GM12878 (cell line): ENCODE data around the gene ACCS. TPM values are rescaled to one million over a fixed set of nuclear protein-coding genes. Genes with fewer than 3 reads are reported as not detected.

Experiments
- ATAC-seq: fragments of 200-7000 bp; cut with Tn5 transposase; 3 replicates; pipeline ENCODE4 v1.9.1; 2020; ENCODE audit warnings: mild to moderate bottlenecking, moderate library complexity
- BruUV-seq: library from RNA; stranded (reverse); fragments of 400-500 nt; replicated peaks from 2 replicates; lab custom pipeline; 2021; lab: Mats Ljungman, UMichigan
- CTCF ChIA-PET: fragments of 300-600 bp; sonication (Branson Sonifier 250); formaldehyde crosslinking; extraction: SDS; loops from one replicate; lab custom pipeline; 2021; ENCODE audit warnings: inconsistent platforms; lab: Yijun Ruan, JAX
- POLR2A ChIA-PET: fragments of 350-600 bp; formaldehyde crosslinking; extraction: SDS; loops from one replicate; lab custom pipeline; 2021; ENCODE audit warnings: inconsistent platforms; lab: Charles Lee
- RAD21 ChIA-PET: fragments of 300-600 bp; sonication (Branson Sonifier 250); formaldehyde crosslinking; loops from one replicate; lab custom pipeline; 2023; ENCODE audit warnings: antibody characterized with exemption; ENCODE audit not compliant: unreplicated experiment; lab: Charles Lee
- SMC1A ChIA-PET: fragments of 300-600 bp; sonication (Branson Sonifier 250); formaldehyde crosslinking; loops from one replicate; lab custom pipeline; 2023; ENCODE audit not compliant: unreplicated experiment, uncharacterized antibody; lab: Charles Lee
- DNase-seq: peaks from one replicate; pipeline ENCODE4 v3.0.0-alpha.2; 2011; ENCODE audit warnings: low read depth, low spot score
- FAIRE-seq: peaks from 3 replicates; lab custom pipeline; 2011; peaks lifted over from hg19 to GRCh38; lab: Jason Lieb, UNC
- H2AFZ ChIP-seq: 2 replicates; pipeline ENCODE4 v1.6.0; 2011; ENCODE audit warnings: low read depth, low read length, control low read depth; ENCODE audit not compliant: control insufficient read depth
- H3K27ac ChIP-seq: 2 replicates; pipeline ENCODE4 v1.5.1; 2011; ENCODE audit warnings: control low read depth; ENCODE audit not compliant: control insufficient read depth, insufficient read depth
- H3K27me3 ChIP-seq, 2 experiments: replicated peaks in 1 of 2; 2 replicates each; pipeline versions ENCODE4 v1.6.0 to v1.6.1; 2011; ENCODE audit warnings: low read length in 1 of 2; ENCODE audit not compliant: control insufficient read depth in 2 of 2, insufficient read depth in 2 of 2
- H3K36me3 ChIP-seq, 2 experiments: 2 replicates each; pipeline ENCODE4 v1.5.1; 2011; ENCODE audit warnings: low read length in 1 of 2; ENCODE audit not compliant: control insufficient read depth in 2 of 2, insufficient read depth in 2 of 2
- H3K4me1 ChIP-seq: 2 replicates; pipeline ENCODE4 v1.6.1; 2011; ENCODE audit warnings: mild to moderate bottlenecking, low read length, moderate library complexity, mixed read lengths; ENCODE audit not compliant: control insufficient read depth, insufficient read depth
- H3K4me2 ChIP-seq: 2 replicates; pipeline ENCODE4 v1.6.0; 2011; ENCODE audit warnings: control low read depth; ENCODE audit not compliant: control insufficient read depth, insufficient read depth
- H3K4me3 ChIP-seq: fragments of 200-600 bp; sonication (generic); 2 replicates; pipeline ENCODE4 v1.5.1; 2016
- H3K79me2 ChIP-seq: 2 replicates; pipeline ENCODE4 v1.6.0; 2011; ENCODE audit warnings: low read length; ENCODE audit not compliant: control insufficient read depth, insufficient read depth
- H3K9ac ChIP-seq: 2 replicates; pipeline ENCODE4 v1.8.0; 2011; ENCODE audit warnings: low read length, control low read depth, mixed read lengths; ENCODE audit not compliant: control insufficient read depth, insufficient read depth
- H3K9me3 ChIP-seq: replicated peaks from 3 replicates; pipeline ENCODE4 v1.5.1; 2011; ENCODE audit warnings: mild to moderate bottlenecking, low read length; ENCODE audit not compliant: control insufficient read depth, insufficient read depth
- H4K20me1 ChIP-seq: 2 replicates; pipeline ENCODE4 v1.6.0; 2011; ENCODE audit not compliant: control insufficient read depth, insufficient read depth
- BACH1 ChIP-seq: fragments of 450-650 bp; IDR thresholded peaks from 2 replicates; pipeline ENCODE4 v1.6.1; 2017; ENCODE audit warnings: mild to moderate bottlenecking, borderline replicate concordance
- CEBPB ChIP-seq, 2 experiments: fragments of 150-350 bp in 1 of 2; IDR thresholded peaks; 2 replicates each; pipeline ENCODE4 v1.6.1; 2012 to 2014; ENCODE audit warnings: low read depth in 2 of 2, low read length in 2 of 2, borderline replicate concordance in 1 of 2, inconsistent platforms in 1 of 2
- CEBPZ ChIP-seq: fragments of 150-350 bp; IDR thresholded peaks from 2 replicates; pipeline ENCODE4 v1.6.1; 2016; ENCODE audit warnings: low read depth, low read length
- CHD1 ChIP-seq: IDR thresholded peaks from 2 replicates; pipeline ENCODE4 v1.6.1; 2012; ENCODE audit warnings: low read depth, low read length, improper control_type of control experiment
- CHD4 ChIP-seq: fragments of 200-600 bp; sonication (generic); IDR thresholded peaks from 2 replicates; pipeline ENCODE4 v1.6.1; 2016; ENCODE audit warnings: mild to moderate bottlenecking
- E2F4 ChIP-seq: IDR thresholded peaks from 2 replicates; pipeline ENCODE4 v1.6.1; 2012; ENCODE audit warnings: low read depth, low read length, improper control_type of control experiment
- IKZF2 ChIP-seq, 2 experiments: fragments of 450-650 bp; IDR thresholded peaks; 2 replicates each; pipeline ENCODE4 v1.6.1; 2017; ENCODE audit warnings: mild to moderate bottlenecking in 2 of 2, moderate library complexity in 2 of 2
- KAT2A ChIP-seq: conservative IDR thresholded peaks from 2 replicates; pipeline ENCODE4 v1.6.1; 2011; ENCODE audit warnings: low read depth, low read length; ENCODE audit not compliant: control insufficient read depth
- MTA3 ChIP-seq: IDR thresholded peaks from 2 replicates; pipeline ENCODE4 v1.6.1; 2012; ENCODE audit warnings: low read length, inconsistent platforms, borderline replicate concordance
- MYB ChIP-seq: fragments of 150-350 bp; IDR thresholded peaks from 2 replicates; pipeline ENCODE4 v1.6.1; 2014; ENCODE audit warnings: mild to moderate bottlenecking, low read depth, low read length, borderline replicate concordance
- NRF1 ChIP-seq: conservative IDR thresholded peaks from 2 replicates; pipeline ENCODE4 v1.6.1; 2011; ENCODE audit warnings: mild to moderate bottlenecking, low read depth, low read length, improper control_type of control experiment
- RUNX3 ChIP-seq: IDR thresholded peaks from 2 replicates; pipeline ENCODE4 v1.6.1; 2012; ENCODE audit warnings: low read length, inconsistent platforms
- SIN3A ChIP-seq: IDR thresholded peaks from 2 replicates; pipeline ENCODE4 v1.6.1; 2012; ENCODE audit warnings: low read depth, low read length, improper control_type of control experiment
- ZNF384 ChIP-seq: IDR thresholded peaks from 2 replicates; pipeline ENCODE4 v1.6.1; 2012; ENCODE audit warnings: low read depth, mild to moderate bottlenecking, low read length, improper control_type of control experiment, borderline replicate concordance
- ZNF622 ChIP-seq: fragments of 450-650 bp; IDR thresholded peaks from 2 replicates; pipeline ENCODE4 v1.6.1; 2017; ENCODE audit warnings: mild to moderate bottlenecking, inconsistent platforms
- WGBS: methylation state at CpG from one replicate; pipeline ENCODE4 v1.1.6; 2016; ENCODE audit warnings: low lambda C conversion rate; ENCODE audit not compliant: insufficient replicate concordance, insufficient coverage; ENCODE audit errors: missing lambda C conversion rate; 5-methylcytosine and 5-hydroxymethylcytosine counted together
- in situ Hi-C: fragments of 300-500 bp; cut with MboI; formaldehyde crosslinking; loops from 9 replicates; pipeline ENCODE4 v1.14.3; 2018; ENCODE audit warnings: mixed read lengths
- intact Hi-C: fragments of 100-400 bp; cut with micrococcal nuclease; formaldehyde crosslinking; loops from one replicate; pipeline ENCODE4 v1.14.2; 2022; ENCODE audit not compliant: unreplicated experiment
- polyA plus RNA-seq, 11 experiments: library from polyadenylated mRNA; depleted of rRNA in 4 of 11; unstranded in 6 of 11; stranded (reverse) in 5 of 11; fragments of >200 nt; fragmentation: Nextera tagmentation in 4 of 11; fragmentation: Illumina TruSeq in 1 of 11; extraction: Ambion mirVana in 4 of 11; extraction: Trizol in 1 of 11; gene quantifications; 1 replicate in 1 of 11; 2 replicates in 10 of 11; pipeline versions ENCODE4 v1.2.1 to v1.2.3, GENCODE V29; 2011 to 2016; ENCODE audit warnings: inconsistent platforms in 2 of 11, missing spikeins in 2 of 11, low read depth in 1 of 11
- total RNA-seq, 4 experiments: library from RNA; depleted of rRNA in 3 of 4; stranded (reverse); fragments of >200 nt in 3 of 4; fragmentation: Illumina TruSeq in 1 of 4; extraction: Trizol in 1 of 4; gene quantifications; 2 replicates each; pipeline versions ENCODE4 v1.2.1 to v1.2.3, GENCODE V29; 2013 to 2021

The ACCS gene
- total and polyA plus RNA-seq, 10 of the 15 experiments (the other 5 are each of a cell fraction or from before 2014, with no cell fraction given), result 4.8 to 35.9 (median 17.0) TPM

- FAIRE-seq, result no peak
- Histone ChIP-seq H3K9me3 (no peaks in the 10 kb centered on the region; the same call in 1 of the 3 replicates), H3K4me2 (no peak overlapping the region), H2AFZ (no peak overlapping the region), H3K27me3 (no peaks in the 10 kb centered on the region), H3K9ac (no peak overlapping the region), H3K4me1 (no peaks in the 10 kb centered on the region), H4K20me1 (no peaks in the 10 kb centered on the region), H3K27ac (no peak overlapping the region), H3K36me3 (no peaks in the 10 kb centered on the region), H3K79me2 (no peaks in the 10 kb centered on the region), H3K4me3 (no peak overlapping the region)
- TF ChIP-seq ZNF384, result no peak
- TF ChIP-seq CEBPZ, result no peak
- TF ChIP-seq CHD4, result no peak
- no peak for TF ChIP-seq IKZF2 (IDR thresholded peaks at IDR 0.05)
- no peak for TF ChIP-seq SIN3A
- TF ChIP-seq ZNF622, result no peak
- no peak for TF ChIP-seq KAT2A
- TF ChIP-seq RUNX3, result no peak
- TF ChIP-seq CHD1, result no peak
- TF ChIP-seq NRF1, result no peak
- TF ChIP-seq CEBPB (IDR thresholded peaks at IDR 0.05; ENCODE audit: borderline replicate concordance in 1 of 2, low read depth in 2 of 2, low read length in 2 of 2), result no peak
- TF ChIP-seq MYB, result no peak
- TF ChIP-seq E2F4, result no peak
- no peak for TF ChIP-seq MTA3
- no peak for TF ChIP-seq BACH1
- CTCF ChIA-PET, result no interaction called here
- POLR2A ChIA-PET, result no interaction called here
- no TSS peak for BruUV-seq
- in situ Hi-C loops (no loop called here), intact Hi-C loops (no loop called here)
- ATAC-seq, result no peak
- SMC1A ChIA-PET, result no interaction called here
- 68% methylated on average over 4 of the region's 4 CpGs for WGBS
- DNase-seq, result no peak
- RAD21 ChIA-PET, result no interaction called here
Measured at GRCh38 chr11:44082645-44083044, 16.6 kb downstream of the ACCS start.
